GM21786 (cell line): ENCODE results near the gene PLCB2.

Source experiments
- ATAC-seq: cut with Tn5 transposase; IDR thresholded peaks from one replicate; pipeline ENCODE4 v1.9.1; 2021; ENCODE audit not compliant: unreplicated experiment

PLCB2 gene

DNA sequence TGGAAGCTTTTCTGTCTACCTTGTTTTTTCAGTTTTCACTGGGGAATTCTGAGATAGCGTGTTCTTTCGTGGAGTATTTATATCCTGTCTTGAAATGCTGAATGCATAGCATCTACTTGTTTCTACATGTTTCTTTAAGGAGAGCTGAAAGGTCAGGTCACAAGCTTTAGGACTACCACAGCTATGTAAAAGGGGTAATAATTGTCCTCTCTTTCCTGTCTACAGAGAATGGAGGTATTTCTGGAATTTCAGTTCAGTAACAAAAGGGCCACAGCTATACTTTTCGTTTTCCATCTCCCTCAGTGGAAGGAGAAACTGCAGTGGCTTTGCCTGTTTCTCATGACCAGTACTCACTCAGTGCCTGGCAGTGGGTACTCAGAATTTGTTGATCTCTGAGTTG is 20.4 kb upstream of the PLCB2 start:
- no peak for ATAC-seq

DNA sequence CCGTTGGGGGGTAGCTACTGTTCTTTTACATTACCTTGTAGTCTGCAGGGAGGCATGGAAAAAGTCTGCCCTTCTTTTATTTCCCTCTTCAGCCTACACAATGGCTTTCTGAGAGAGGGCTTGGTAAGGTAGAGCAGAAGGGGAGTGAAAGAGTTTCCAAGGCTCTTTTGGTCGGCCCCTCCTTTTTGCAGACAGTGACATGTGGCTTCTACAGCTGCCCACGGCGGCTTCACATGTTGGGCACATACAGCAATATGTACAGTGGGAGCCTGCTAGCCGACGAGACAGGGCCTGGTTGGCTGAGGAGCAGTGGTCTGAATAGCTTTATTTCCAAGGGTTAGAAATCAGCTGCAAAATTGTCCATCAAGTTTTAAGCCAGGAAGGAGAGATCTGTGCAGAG is 19.7 kb upstream of the PLCB2 start:
- no peak for ATAC-seq

DNA sequence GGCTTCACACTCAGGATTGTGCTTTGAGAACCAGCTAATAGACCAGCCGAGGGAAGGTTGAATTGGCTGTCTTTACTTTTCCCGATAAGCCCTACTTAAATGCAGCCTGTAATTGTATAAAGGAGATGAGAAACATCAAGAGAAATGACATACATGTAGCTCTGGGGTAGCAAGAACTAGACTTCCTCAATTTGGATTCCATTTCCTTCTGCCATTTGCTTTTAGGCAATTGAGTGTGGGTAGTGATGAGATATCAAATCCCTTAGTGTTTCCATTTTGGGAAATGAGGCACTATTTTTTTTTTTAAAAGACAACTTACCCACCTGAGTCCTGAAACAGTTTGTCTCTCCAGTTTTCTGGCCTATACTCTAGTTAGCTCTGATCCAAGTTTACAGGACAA is 18.0 kb upstream of the PLCB2 start:
- ATAC-seq: no peak

GRCh38 chr15:40325188-40325587 is 17.5 kb upstream of the PLCB2 start:
- no peak for ATAC-seq

GRCh38 chr15:40323953-40324937 is 16.5 kb upstream of the PLCB2 start:
- no peak for ATAC-seq

- ATAC-seq: peak; percentile 83
Measured at GRCh38 chr15:40323239-40323952, 15.7 kb upstream of the PLCB2 start, which contains the start of gene INAFM2. Gene INAFM2 (plus strand): TSS chr15:40323692. CDS start chr15:40324056, 364 bp downstream.

GRCh38 chr15:40322531-40323238 is 14.9 kb upstream of the PLCB2 start:
- ATAC-seq: no peak

DNA sequence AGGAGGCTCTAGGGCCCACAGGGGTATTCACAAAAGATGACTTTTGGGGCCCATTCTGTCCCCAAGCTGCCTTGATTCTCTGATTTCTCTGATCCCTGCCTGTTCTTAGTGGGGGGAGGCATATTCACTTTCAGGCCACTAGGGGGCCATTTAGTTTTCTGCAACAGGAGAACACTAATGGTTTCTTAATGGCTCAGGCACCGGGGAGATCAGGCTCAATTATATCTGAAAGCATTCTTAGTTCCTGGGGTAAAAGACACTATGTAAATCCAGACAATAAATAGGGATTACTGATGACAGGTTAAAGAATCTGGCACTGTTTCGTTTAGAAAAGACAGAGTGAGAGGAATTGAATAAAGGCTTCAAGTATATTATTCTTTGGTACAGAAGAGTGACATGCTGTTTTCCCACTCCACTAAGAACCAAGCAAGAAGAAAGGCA is 13.2 kb upstream of the PLCB2 start:
- ATAC-seq: no peak

- ATAC-seq: no peak
Measured at GRCh38 chr15:40320409-40320808, 12.7 kb upstream of the PLCB2 start.

- ATAC-seq: no peak
Measured at GRCh38 chr15:40317580-40317979, 9.8 kb upstream of the PLCB2 start.

DNA sequence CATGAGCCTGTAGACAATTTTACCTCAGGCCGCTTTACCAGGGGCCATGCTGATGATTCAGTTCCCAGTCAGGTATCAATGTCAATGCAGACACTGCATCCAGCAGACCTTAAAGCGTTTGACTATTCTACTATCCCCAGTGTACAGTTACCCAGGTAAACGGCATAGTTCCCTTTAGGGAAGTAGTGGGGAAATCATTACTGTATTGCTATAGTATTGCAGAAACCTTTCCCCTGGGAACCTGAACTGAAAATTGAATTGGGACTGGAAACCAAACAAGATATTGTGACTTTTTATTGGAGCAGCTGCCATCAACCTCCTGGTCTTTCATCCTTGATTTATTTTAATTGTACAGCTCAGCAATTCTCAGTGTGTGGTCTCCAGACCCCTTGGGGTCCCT is 9.2 kb upstream of the PLCB2 start:
- ATAC-seq: no peak

GRCh38 chr15:40314723-40315276 is 7.1 kb upstream of the PLCB2 start:
- ATAC-seq: no peak

DNA sequence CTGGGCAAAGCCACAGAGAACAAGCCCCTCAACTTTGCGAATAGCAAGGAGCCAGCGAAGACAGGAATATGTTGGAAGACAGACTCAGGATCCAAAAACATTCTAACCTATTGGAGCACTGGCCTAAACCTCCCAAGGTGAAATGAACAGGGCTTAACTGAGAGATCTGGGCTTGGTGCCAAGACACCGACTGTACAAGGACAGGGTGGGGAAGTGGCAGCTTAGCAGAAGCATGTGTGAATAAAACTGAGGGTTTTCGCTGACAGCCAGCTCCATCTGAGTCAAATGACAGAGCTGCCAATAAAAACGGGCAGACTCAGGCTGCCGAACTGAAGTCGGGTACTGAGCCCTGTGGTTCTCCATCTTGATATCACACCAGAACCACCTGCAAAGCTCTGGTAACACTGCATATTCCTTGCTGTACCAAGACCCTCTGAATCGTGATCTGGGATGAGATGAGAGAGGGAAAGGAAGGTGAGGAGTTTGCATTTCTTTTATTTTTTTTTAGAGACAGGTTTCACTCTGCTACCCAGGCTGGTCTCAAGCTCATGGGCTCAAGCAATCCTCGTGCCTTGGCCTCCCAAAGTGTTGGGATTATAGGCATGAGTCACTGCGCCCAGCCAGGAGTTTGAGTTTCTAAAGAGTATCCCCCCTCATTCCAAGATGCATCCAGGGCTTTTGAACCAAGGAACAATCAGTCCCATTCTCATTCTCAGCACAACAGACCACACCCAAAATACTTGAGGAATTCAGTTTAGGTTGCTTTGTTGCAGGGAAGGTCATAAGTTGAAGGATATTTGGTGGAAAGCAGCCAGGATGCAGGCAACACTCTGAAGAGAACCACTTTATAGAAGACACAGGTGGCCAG is 6.0 kb upstream of the PLCB2 start:
- ATAC-seq: no peak

- no peak for ATAC-seq
Measured at GRCh38 chr15:40312370-40313158, 4.8 kb upstream of the PLCB2 start.

GRCh38 chr15:40310993-40311392 is 3.3 kb upstream of the PLCB2 start:
- ATAC-seq: no peak

DNA sequence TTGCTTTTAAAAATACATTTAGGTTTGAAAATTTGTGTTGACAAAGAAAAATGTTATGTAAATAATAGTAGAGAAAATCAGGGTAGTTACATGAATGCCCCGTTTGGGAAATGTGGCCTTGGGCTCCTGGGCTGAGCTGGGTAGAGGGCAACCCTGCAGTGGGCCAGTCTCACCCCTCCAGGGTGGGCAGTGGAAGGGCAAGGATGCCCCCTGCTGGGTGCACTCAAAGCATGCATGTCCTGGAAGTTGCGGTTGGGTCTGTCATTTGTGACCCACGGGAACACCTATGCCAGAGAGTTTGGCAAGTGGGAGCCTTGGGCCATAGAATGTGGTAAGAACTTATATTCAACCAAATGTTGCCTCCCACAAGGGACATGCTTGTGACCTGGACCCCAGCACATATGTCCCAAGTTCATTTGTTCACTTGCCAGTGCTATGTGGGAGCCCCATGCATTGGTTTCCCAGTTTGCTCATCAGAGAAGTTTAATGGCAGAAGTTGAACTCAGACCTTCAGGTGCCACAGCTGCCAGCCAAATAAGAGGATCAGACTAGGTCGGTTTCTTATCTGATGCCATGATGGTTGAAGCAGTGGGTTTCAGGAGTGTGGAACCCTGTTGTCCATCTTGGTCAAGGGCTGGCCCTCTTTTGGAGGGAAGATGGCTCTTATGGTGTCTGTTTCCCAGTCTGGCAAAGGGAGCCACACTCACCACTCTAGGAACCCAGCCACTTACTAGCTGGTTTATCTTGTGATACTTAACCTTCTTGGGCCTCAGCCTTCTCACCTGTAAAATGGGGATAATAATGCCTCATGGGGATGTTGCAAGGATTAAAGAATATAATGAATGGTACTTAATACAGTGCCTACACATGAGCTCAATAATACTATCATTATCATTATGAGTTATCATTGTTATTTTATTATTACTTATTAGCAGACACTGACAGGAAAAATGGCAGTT is 2.5 kb upstream of the PLCB2 start:
- no peak for ATAC-seq

- no peak for ATAC-seq
Measured at GRCh38 chr15:40309344-40309862, 1.7 kb upstream of the PLCB2 start.

GRCh38 chr15:40306908-40307307 is 827 bp downstream of the PLCB2 start:
- no peak for ATAC-seq
